Fibroblast of skin of back (primary cell): Measurements from ENCODE around the gene HBE1.

Experiments used
- DNase-seq: peaks from one replicate; pipeline ENCODE4 v3.0.0-alpha.2; 2013

HBE1 gene

DNA sequence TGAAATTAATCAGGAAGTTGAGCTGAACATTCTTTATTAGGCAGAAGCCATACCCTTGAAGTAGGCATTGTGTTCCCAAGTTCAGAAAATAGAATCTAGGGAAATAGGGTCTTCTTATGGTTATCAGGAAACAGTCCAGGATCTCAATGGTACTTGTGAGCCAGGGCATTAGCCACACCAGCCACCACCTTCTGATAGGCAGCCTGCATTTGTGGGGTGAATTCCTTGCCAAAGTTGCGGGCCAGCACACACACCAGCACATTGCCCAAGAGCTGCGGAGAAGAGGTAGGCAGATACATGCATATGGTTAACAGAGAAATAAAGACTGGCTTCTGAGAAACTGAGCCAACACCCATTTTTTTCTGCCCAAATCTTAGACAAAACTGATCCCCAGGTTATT is 36.9 kb downstream of the HBE1 start:
- DNase-seq: no peak

DNA sequence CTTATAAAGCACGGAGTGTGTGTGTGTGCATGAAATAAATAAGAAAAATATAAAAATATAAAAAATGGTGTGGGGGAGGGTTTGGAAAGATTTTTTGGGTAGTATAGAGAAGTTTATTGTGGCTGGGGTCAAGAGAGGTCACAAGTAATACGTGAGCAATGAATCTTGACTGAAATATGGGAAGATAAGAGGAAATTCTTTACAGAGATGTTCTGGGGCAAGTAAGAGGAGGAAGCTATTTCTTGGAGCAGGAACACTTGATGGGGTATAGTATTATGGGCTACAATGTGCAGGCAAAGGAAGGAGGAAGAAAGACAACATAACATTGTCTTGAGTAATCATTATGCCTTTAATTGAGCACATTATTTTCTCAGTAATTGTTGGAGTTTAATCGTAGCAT is 37.6 kb downstream of the HBE1 start:
- no peak for DNase-seq

DNA sequence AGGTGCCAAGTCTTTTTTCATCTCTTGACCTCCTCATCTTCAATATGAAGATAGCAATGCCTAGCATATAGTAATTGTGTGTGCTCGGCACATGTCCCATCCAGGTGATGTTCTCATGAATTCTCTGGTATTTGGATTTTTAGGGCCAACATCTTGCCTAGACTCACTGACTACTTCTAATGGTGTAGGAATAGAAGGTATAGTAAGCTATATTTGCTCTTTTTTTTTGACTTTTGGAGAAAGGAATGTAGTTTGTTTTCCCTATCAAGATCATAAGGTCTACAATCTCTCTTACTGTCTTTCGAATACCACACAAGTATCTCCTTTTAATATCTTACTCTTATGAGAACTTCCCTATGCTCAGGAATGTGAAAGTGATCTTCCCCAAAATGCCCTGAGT is 38.6 kb downstream of the HBE1 start:
- DNase-seq: no peak

DNA sequence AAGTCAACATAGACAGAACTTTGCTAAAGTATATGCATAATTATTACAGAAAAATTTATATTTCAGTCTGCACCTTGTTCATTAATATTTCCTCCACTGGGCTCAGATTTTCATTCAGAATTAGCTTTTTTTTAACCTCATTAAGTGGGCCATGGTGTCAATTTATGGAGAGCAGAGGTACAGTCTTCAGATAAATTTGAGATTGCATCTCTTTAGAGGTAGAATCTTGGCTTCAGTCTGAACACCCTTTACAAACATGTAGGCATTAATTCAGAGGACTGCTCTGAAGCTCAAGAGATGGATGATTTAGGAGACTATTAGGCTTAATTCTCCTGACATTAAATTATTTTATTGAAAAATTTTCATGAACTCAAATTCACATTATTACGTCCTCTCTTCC is 39.5 kb downstream of the HBE1 start:
- DNase-seq: no peak

DNA sequence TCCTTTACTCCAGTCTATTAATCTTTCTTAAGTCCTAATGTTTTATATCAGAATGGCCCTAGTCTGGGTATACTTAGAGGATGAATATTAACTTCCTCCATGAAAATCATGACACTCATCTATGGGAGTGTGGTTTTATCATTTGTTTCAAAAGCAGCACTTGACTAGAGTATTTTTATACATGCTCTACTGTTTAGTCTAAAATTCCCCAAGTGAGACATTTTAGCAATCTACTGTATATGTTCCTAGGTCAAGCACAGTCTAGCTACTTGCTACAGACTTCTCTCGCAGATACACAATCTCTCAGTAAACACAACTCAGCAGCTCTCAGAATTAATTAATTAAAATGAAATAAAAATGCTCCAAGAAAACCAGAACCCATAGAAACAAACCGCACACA is 39.9 kb downstream of the HBE1 start:
- DNase-seq: no peak

DNA sequence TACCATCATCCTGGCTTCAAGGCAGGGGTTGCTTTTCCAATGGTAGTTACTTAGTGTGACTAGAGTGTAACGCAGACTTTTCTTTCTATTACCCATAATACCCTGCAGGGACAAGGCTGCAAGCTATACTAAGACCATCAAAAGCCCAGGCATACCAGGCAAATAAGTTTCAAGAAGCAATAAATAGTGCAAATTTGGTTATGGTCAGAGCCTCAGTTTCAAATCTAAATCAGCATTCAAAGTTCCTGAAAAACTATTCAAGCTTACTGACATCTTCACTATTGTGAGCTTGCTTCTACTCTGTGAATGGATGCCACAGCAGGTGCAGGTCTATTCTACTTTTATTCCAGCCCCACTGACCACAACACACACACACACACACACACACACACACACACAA is 40.4 kb downstream of the HBE1 start:
- no peak for DNase-seq

DNA sequence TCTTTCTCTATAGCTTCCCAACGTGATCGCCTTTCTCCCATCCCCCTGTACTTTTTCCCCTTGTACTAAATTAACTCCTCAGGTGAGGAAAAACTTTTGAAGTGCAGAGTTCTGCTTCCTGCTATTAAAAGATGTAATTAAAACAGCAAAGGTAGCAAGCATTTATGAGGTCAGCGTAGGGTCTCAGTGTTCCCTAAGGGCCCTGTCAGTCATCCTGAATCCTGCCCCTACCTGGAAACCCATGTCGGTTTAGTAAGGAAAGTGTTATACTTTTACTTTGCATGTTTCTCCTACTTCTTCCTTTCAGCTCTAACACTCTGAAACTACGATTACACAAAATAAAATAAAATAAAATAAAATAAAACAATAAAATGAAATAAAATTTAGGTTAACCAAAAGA is 41.6 kb downstream of the HBE1 start:
- no peak for DNase-seq

DNA sequence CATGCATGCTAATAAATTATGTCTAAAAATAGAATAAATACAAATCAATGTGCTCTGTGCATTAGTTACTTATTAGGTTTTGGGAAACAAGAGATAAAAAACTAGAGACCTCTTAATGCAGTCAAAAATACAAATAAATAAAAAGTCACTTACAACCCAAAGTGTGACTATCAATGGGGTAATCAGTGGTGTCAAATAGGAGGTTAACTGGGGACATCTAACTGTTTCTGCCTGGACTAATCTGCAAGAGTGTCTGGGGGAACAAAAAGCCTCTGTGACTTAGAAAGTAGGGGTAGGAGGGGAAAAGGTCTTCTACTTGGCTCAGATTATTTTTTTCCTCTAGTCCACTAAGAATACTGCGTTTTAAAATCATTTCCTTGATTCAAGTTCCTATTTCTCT is 42.1 kb downstream of the HBE1 start:
- no peak for DNase-seq

DNA sequence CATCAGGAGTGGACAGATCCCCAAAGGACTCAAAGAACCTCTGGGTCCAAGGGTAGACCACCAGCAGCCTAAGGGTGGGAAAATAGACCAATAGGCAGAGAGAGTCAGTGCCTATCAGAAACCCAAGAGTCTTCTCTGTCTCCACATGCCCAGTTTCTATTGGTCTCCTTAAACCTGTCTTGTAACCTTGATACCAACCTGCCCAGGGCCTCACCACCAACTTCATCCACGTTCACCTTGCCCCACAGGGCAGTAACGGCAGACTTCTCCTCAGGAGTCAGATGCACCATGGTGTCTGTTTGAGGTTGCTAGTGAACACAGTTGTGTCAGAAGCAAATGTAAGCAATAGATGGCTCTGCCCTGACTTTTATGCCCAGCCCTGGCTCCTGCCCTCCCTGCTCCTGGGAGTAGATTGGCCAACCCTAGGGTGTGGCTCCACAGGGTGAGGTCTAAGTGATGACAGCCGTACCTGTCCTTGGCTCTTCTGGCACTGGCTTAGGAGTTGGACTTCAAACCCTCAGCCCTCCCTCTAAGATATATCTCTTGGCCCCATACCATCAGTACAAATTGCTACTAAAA is 42.9 kb downstream of the HBE1 start, which contains the start of gene HBB:
TSS of gene HBB (minus strand) at position 340 of the 579 bp plus-strand sequence. CDS start at position 290, 50 bp downstream.
- no peak for DNase-seq

DNA sequence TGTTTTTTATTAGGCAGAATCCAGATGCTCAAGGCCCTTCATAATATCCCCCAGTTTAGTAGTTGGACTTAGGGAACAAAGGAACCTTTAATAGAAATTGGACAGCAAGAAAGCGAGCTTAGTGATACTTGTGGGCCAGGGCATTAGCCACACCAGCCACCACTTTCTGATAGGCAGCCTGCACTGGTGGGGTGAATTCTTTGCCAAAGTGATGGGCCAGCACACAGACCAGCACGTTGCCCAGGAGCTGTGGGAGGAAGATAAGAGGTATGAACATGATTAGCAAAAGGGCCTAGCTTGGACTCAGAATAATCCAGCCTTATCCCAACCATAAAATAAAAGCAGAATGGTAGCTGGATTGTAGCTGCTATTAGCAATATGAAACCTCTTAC is 44.3 kb downstream of the HBE1 start:
- no peak for DNase-seq

DNA sequence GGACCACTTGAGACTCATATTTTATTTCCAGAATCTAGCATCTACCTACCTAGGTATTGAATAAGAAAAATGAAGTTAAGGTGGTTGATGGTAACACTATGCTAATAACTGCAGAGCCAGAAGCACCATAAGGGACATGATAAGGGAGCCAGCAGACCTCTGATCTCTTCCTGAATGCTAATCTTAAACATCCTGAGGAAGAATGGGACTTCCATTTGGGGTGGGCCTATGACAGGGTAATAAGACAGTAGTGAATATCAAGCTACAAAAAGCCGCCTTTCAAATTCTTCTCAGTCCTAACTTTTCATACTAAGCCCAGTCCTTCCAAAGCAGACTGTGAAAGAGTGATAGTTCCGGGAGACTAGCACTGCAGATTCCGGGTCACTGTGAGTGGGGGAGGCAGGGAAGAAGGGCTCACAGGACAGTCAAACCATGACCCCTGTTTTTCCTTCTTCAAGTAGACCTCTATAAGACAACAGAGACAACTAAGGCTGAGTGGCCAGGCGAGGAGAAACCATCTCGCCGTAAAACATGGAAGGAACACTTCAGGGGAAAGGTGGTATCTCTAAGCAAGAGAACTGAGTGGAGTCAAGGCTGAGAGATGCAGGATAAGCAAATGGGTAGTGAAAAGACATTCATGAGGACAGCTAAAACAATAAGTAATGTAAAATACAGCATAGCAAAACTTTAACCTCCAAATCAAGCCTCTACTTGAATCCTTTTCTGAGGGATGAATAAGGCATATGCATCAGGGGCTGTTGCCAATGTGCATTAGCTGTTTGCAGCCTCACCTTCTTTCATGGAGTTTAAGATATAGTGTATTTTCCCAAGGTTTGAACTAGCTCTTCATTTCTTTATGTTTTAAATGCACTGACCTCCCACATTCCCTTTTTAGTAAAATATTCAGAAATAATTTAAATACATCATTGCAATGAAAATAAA is 44.9 kb downstream of the HBE1 start:
- DNase-seq: no peak

DNA sequence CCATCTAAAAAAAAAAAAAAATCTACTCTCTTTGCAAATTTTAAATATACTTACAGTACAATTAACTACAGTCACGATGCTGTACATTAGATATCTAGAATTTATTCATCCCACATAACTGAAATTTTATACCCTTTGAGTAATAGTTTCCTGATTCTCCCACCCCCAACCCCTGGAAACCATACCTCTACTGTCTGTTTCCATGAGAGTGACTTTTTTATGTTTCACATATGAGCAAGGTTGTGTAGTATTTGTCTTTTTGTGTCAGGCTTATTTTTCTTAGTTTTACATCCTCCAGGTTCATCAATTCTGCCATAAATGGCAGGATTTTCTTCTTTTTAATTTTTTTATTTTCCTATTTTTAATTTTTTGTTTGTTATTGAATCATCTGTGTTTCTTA is 46.1 kb downstream of the HBE1 start:
- no peak for DNase-seq

DNA sequence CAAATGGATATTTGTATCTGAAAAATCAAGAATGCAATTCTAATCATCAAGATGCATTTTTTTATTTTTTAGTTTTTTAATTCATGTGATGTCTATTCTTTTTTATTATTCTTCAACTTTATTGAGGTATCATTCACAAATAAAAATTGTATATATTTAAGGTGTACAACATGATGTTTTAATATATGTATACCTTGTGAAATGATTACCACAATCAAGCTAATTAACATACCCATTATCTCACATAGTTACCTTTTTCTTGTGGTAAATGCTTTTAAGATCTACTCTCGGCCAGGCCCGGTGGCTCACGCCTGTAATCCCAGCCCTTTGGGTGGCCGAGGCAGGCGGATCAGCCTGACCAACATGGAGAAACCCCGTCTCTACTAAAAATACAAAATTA is 46.6 kb downstream of the HBE1 start:
- no peak for DNase-seq
